ENCODE measurements around the gene HPN.
"Not testable (repeated sequence)": the region's sequence is repeated elsewhere in the genome, so short reads cannot be mapped to it uniquely, and the experiment has no call there.

The HPN gene

DNA sequence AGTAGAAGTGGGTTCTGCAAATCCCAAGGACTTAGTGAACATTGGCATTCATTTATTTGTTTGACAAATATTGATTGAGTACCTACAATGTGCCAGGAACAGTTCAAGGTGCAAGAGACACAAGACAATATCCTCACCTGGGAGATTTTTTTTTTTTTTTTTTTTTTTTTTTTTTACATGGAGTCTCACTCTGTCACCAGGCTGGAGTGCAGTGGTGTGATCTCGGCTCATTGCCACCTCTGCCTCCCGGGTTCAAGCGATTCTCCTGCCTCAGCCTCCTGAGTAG is 13.0 kb upstream of the HPN start:
- DNase-seq = not testable (repeated sequence)

GRCh38 chr19:35029275-35029736 is 12.2 kb upstream of the HPN start:
- not testable (repeated sequence) for DNase-seq

GRCh38 chr19:35029737-35030256 is 11.7 kb upstream of the HPN start:
- no peak for DNase-seq

- peak; percentile 50 for DNase-seq
Measured at GRCh38 chr19:35030257-35031071, 11.1 kb upstream of the HPN start, which contains the start of gene SCN1B. Gene SCN1B (plus strand): TSS chr19:35030470. CDS start chr19:35030821, 351 bp downstream.

- DNase-seq = no peak
Measured at GRCh38 chr19:35031072-35031881, 10.2 kb upstream of the HPN start.

GRCh38 chr19:35032356-35032865 is 9.1 kb upstream of the HPN start:
- DNase-seq = no peak

GRCh38 chr19:35033067-35034004 is 8.2 kb upstream of the HPN start:
- DNase-seq = no peak

DNA sequence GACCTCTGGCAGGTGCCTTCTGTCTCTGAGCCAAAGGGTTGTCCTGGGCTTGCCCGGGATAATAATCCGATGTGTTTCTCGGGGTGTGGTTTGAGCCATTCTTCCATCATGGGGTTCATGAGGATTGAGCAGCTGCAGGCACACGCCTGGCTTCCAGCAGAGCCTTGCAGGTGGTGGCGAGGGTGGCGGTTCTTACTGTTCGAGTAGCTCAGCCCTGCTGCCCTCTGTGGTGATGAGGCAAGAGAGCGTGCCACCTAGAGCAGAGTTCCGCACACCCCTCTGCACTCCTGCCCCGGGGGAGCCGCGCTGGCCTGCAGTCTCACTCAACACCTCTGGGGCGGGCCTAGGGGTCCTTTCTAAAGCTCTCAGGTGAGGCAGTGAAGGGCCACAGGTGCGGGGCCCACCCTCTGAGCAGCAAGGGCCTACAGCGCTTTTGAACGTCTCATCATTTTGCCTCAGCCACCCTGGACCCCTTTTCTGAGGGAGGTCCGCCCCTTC is 7.5 kb upstream of the HPN start:
- no peak for DNase-seq

DNA sequence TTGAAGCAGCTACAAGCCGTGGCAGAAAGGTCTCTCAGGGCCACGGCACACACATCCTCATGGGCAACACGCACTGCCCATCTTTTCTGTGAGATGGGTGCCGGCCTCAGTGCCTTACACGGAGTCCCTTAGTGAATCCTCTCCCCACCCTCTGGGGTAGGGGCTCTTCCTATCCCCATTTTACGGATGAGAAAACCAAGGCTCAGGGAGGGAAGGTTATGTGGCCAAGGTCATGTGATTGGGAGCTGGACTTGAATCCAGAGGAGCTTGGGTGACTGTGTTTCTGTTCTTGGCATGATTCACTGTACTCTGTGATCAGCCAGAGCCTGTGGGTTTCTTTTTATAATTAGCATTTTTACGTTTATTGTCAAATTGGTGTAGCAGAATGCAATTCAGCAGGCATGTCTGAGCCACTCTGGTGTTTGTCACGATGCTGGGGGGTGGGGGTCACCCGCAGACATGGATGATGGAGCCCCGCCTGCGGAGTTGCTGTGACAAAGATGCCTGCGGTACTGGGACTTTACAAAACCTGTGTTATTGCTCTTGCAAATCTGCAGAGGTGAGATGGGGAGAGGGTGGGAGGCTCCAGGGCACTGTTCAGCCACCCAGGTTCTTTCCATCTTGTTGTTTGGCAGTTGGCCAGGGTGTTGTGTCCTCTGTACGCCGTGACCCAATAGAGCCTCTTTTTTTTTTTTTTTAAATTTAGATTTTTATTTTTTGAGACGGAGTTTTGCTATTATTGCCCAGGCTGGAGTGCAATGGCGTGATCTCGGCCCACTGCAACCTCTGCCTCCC is 6.7 kb upstream of the HPN start:
- no peak for DNase-seq

GRCh38 chr19:35037716-35038622 is 3.6 kb upstream of the HPN start:
- DNase-seq = no peak

DNA sequence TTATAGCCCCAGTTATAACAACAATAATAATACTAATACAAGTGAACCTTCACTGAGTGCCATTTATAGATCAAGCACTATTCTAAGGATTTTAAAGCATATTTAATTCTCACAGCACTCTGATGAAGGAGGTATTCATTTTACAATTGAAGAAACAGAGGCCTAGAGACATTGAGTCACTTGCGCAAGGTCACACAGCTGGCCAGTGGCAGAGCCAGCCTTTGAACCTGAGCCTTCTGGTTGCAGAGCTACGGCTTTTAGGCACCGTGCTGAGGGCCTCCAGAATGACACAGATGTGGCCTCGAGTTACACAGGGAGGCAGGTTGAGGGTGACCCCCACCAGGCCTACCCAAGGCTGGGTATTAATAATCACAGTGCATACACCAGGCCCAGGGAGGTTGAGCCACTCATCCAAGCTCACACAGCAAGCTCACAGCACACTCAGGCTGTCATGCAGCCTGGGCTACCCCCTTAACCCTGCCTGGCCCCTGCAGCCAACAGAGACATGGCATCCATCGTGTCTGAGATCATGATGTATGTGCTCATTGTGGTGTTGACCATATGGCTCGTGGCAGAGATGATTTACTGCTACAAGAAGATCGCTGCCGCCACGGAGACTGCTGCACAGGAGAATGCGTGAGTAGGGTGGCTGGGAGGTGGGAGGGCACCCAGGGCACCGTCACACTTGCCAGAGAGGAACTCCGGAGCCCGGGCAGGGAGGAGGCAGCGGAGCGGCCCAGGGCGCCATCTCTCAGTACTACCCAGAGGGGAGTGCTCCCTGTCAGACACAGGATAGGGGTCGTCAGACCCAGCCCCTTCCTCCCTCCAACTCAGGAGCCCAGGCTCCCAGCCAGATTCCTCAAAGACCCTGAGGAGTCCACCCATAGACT is 2.7 kb upstream of the HPN start:
- DNase-seq = no peak

GRCh38 chr19:35039881-35040825 is 1.4 kb upstream of the HPN start:
- DNase-seq = no peak

DNA sequence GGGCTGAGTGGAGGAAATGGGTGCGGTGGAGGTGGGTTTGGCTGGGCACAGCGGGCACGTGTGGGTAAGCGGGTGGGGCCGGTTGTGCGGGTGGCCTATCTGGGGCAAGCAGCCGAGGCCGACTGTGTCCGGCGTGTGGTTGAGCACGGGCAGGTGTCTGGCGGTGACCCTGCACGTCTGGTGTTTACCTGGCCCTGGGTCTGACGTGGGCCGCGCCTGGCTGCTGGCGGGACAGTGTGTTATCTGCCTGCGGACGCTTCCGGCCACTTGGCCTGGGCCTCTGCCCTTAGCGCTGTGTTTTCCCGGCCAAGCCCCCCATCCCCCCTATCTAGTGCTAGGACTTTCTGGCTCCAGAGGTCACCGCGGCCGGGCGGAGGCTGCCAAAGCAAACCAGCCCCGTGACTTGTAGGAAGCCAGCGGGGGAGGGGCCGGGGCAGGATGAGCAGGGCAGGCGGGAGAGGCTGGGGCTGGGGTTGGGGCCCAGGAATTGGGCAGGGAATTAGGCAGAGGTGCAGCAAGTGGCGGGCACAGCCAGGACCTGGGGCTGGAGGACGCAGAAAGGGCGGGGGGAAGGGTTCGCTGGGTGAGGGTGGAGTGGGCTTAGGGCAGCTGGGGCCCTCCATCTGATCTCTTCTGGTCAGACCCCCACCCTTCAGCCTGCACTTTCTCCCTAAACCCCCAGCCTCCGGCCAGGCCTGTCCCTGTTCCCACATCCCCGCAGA is 534 bp upstream of the HPN start:
- no peak for DNase-seq

- no peak for DNase-seq
Measured at GRCh38 chr19:35042056-35042730, 672 bp downstream of the HPN start.

GRCh38 chr19:35042954-35043604 is 1.6 kb downstream of the HPN start:
- DNase-seq = no peak

DNA sequence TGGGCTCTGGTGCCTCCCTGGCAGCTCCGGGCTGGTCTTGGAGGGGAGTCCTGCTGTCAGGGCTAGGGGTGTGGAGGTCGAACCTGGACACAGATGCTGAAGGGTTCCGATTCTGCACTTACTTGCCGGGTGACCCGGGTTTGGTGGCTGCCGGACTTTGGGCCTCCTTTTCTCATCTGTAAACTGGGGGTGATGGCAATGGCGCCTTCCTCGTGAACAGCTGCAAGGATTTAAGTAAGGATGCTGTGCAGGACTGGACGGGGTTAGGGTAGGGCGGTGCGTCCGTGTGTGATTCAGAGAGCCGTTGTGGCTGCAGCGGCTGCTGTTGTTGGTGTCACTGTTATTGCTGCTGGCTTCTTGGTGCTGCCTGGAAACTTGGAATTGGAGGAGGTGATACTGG is 2.4 kb downstream of the HPN start:
- DNase-seq = no peak

All from activated CD4-positive, alpha-beta T cell treated with anti-CD3 and anti-CD28 coated beads for 1 hour (primary cell).